Hepatic stellate cell (primary cell): ENCODE data around the gene POU4F2.
"Not testable (repeated sequence)": the region's sequence is repeated elsewhere in the genome, so short reads cannot be mapped to it uniquely, and the experiment has no call there.

Experiments used
- DNase-seq: peaks from one replicate; pipeline ENCODE4 v3.0.0; 2011; ENCODE audit warnings: low spot score

Gene POU4F2

GRCh38 chr4:146654687-146655520 is 16.2 kb downstream of the POU4F2 start:
- DNase-seq, result no peak

- DNase-seq, result no peak
Observed at GRCh38 chr4:146655521-146655856, 16.8 kb downstream of the POU4F2 start.

GRCh38 chr4:146661367-146661766 is 22.7 kb downstream of the POU4F2 start:
- no peak for DNase-seq

GRCh38 chr4:146663968-146664311 is 25.2 kb downstream of the POU4F2 start:
- not testable (repeated sequence) for DNase-seq

DNA sequence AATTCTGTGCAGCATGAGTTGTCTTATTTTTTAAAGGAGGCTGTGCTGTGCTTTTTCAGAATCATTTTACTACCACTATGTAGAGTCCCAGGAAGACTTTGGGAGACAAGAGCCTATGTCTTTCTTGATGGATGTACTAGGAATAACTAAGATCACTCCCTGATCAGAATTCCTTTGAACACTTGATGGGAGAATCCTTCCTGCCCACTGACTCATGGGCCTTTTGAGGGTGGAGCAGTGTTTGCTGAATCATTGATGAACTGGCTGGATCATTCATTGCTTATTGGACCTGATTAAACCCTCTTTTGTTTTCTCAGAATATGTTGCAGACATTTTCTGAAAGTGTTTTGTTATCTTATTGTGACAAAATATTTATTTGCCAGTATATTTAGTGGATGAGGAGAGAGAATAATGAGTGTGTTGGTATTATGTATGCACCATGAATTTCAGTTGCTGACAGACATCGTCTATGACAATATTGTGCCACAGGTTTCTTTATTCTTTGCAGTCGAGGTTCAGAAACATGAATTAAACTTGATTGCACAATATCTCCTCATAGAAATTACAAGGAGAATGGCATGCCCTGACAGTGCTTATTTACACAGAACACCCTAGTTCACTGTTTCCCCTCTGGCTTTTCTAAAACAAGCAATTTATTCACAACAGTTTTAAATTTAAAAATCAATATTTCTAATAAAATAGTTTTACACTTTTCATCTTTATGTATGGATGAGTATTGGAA is 36.3 kb downstream of the POU4F2 start:
- no peak for DNase-seq
